Upper lobe of left lung (tissue), 4 donors: ENCODE results near the gene SWAP70.

ENCODE experiments used
- POLR2AphosphoS5 ChIP-seq, 2 donors: sonication (generic); formaldehyde crosslinking; IDR thresholded peaks; one replicate each; pipeline ENCODE4 v1.5.1; 2017; ENCODE audit warnings: antibody characterized with exemption in 2 of 2
- TF ChIP-seq, protein P1 (sequence below), 6 experiments: fragments of 450-650 bp in 4 of 6; fragments of 200-600 bp in 2 of 6; sonication (generic) in 2 of 6; IDR thresholded peaks; one replicate each; pipeline ENCODE4 v1.5.1; 2016 to 2019; ENCODE audit warnings: antibody characterized with exemption in 6 of 6

DNA sequence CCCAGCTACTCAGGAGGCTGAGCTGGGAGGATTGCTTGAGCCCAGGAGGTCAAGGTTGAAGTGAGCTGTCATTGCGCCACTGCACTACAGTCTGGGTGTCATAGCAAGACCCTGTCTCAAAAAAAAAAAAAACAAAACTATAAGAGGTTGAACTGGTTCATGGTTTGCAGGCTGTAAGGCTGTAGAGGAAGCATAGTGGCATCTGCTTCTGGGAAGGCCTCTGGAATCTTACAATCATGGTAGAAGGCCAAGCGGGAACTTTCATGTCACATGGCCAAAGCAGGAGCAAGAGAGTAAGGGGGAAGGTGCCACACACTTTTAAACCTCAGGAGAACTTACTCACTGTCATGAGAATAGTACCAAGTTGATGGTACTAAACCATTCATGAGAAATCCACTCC, 109.6 kb downstream of the SWAP70 start:
- TF ChIP-seq, protein P1, sequence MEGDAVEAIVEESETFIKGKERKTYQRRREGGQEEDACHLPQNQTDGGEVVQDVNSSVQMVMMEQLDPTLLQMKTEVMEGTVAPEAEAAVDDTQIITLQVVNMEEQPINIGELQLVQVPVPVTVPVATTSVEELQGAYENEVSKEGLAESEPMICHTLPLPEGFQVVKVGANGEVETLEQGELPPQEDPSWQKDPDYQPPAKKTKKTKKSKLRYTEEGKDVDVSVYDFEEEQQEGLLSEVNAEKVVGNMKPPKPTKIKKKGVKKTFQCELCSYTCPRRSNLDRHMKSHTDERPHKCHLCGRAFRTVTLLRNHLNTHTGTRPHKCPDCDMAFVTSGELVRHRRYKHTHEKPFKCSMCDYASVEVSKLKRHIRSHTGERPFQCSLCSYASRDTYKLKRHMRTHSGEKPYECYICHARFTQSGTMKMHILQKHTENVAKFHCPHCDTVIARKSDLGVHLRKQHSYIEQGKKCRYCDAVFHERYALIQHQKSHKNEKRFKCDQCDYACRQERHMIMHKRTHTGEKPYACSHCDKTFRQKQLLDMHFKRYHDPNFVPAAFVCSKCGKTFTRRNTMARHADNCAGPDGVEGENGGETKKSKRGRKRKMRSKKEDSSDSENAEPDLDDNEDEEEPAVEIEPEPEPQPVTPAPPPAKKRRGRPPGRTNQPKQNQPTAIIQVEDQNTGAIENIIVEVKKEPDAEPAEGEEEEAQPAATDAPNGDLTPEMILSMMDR (IDR thresholded peaks at IDR 0.05): no peak
- TF ChIP-seq POLR2AphosphoS5 (IDR thresholded peaks at IDR 0.05): no peak
